ENCODE results near the gene DOK6.

DOK6 gene

DNA sequence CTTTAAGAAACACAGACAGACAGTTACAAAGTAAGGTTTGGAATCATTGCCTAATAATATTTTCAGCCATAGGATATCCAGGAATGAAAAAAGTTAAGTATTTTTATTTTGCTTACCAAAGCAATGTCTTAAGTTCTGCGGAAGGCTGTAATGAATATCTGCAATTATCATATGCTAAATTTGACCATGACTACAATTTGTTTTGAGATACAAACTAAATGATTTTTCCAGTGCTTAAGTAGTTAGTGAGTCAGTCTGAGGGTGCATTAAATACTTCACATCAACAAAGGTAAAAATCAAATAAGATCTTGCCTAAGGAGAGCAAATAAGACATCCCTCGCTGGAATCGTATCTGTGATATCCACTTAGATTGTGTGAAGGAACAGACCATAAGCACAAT lies 297.0 kb downstream of the DOK6 start:
- DNase-seq, result no peak

DNA sequence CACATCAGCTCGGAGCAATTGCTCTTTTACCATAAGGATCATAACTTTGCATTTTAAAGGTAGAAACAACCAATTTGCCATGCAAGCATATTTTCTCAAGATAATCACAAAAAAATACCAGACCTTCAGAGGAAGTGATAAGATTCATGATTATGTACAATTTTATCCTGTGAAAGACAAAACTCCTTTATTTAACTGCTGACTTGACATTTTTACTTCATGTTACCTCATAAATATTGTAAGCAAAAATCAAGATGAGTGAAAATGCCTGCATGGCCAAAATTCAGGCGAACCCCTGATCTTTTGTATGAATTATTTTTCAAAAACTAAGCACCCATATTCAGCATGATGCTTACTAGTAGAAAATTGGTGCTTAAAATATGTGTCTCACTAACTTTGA lies 300.6 kb downstream of the DOK6 start:
- DNase-seq, result no peak

DNA sequence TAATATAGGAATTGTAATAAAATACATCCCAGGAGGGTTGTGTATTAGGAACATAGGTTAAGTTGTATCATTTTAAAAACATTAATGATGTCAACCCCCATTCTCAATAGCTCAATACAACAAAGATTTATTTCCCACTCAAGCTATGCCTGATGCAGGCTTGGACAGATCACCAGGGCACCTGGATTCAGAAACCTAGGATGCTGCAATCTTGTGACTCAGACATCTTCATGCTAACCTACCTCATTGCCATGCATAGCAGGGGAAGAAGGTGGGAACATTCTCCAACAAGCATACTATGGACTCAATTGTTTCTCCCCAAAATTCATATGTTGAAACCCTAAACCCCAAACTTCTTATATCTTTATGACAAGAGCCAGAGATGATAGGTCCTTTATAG lies 302.8 kb downstream of the DOK6 start:
- no peak for DNase-seq

DNA sequence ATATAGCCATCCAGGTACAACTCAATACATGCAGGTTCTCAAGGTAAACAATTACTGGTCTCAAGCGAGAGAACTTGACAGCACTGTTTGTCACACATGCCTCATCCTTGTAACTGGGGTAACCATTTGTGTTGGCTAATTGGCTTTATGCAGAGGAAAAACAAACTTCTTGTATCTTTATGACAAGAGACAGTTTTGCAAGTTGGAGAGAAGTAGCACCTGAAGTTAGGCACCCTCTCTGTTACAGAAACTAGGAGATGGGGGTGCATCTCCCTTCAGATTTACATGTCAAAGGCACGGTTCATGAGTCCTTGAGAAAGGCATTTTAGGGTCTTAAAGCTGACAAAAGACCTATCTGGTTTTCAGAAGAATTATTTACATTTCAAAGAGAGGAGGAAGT lies 305.3 kb downstream of the DOK6 start:
- DNase-seq, result no peak

GRCh38 chr18:69708844-69709243 lies 308.2 kb downstream of the DOK6 start:
- DNase-seq, result no peak

DNA sequence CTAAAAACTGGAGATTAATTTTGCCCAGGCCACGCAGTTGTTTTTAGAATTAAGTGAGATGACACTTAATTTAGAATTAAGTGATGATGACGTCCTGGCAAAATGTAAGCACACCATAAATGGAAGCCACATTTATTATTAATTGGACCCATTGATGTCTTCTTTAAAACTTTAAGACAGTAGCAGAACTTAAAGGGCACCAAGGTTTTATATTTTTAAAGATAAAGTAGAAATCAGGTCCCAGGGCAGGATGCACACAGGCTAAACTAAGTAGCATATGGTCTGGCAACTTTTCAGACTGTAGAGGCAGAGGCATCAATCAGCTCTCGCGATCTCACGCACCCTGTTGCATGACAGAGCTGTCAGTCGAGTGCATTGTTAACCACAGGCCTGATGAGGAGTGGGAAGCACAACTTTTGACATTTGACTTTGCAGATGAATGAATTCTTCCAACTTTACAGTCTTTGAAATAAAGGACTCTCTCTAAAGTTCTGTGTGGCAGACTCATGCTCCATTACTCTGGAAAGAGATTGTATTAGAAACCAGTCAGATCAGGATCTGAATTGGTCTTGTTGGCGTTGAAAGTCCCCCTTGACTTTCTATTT lies 314.6 kb downstream of the DOK6 start:
- no peak for DNase-seq

- no peak for DNase-seq
Observed at GRCh38 chr18:69717586-69717985, 316.9 kb downstream of the DOK6 start.

DNA sequence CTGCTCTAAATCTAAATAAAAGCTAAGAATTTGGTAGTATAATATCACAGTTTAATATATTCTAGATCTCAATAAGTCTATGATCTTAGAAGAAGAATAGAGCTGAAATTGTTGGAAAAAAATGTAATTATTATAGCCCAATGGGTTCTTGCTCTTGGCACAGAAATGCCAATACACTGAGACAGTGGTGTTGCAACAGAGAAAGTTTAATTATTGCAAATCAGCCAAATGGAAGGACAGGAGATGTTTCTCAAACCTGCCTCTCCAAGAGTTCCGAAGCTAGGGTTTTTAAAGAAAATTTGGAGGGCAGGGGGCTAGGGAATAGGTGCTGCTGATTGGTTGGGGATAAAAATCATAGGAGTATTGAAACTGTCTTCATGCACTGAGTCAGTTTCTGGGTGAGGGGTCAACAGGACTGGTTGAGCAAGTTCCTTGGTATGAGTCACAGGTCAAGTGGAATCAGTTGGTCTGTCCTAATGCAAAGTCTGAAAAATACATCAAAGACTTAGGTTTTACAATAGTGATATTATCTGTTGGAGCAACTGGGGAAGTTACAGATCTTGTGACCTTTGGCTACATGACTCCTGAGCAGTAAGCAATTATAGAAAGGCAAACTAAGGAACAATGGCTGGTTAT lies 318.3 kb downstream of the DOK6 start:
- no peak for DNase-seq

DNA sequence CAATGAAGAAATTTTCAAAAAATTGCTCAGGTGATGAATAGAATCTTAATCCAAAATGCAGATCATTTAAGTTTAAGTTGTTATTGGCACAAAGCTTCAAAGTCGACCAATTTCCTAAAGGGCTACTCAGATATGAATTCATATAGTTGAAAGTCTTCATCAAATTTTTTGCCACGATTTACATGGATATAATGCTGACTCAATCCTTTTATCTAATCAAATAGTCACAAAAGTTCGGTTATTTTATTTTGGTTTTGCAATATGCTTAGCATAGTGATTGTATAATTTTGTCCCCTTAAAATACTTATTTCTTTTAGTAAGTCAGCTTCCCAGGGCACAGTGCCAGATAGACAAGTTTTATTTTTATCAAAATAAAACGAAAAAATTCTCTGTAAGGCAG lies 319.7 kb downstream of the DOK6 start:
- DNase-seq, result no peak

DNA sequence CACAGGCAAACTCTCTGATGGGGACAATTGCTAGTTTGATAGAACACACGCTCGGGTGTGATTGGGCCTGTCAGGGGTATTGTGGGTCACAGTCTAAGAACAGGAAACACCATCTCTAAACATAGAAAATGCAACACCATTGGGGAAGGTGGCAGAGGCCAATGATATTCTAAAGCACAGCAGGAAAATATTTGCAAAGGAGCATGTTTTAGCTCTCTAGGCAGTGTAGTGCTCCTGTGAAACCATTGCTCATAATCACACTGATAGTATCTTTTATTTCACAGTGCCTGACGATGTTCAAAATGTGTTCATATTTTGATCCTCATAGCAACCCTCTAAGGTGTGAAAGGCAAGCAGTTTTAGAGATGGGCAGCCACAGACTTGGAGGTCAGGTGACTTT lies 322.7 kb downstream of the DOK6 start:
- DNase-seq, result no peak

GRCh38 chr18:69725009-69725408 lies 324.3 kb downstream of the DOK6 start:
- no peak for DNase-seq

DNA sequence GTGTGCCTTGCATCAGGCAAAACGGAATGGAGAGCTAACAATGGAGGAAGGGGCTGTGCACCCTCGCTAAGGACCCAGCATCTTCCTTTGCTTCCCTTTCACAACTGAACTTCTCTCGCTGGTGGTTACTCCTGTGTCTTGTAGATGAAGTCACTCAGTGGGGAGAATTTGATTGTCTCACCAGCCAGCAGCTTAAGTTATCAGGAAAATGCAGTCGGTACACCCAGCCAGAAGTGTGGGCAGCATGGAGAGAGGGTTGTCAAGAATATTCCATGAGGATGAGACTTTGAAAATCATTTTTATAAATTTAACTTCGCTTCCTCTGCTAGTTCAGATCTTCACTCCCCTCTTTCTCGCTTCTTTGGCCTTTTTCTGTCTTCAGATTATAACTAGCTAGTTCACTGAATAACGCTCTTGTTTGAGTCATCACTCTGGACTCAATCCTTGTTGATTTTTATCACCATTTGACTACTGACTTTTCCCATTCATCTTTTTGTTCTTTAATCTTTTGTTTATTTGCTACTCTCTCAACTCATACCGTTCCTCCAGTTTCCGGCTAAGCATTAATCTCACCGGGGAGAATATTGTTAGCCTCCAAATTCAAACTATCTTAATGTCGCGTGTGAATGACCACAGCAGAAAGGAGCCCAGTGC lies 325.3 kb downstream of the DOK6 start:
- DNase-seq, result no peak

- no peak for DNase-seq
Observed at GRCh38 chr18:69727912-69728572, 327.4 kb downstream of the DOK6 start.

DNA sequence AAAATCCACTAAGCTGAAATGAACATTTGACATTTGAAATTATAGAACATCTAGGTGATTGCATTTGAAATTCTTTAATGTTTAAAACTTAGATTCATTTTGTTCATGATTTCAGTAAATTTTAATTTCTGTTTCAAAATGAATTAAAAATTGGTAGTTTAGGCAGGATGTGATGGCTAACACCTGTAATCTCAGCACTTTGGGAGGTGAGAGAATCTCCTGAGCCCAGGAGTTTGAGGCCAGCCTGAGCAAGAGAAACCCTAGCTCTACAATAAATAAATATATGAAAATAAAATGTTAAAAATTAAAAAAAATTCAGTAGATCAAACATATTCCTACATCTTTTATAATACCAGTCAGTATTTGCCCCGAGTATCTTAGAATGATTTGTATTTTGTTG lies 330.0 kb downstream of the DOK6 start:
- DNase-seq, result no peak

DNA sequence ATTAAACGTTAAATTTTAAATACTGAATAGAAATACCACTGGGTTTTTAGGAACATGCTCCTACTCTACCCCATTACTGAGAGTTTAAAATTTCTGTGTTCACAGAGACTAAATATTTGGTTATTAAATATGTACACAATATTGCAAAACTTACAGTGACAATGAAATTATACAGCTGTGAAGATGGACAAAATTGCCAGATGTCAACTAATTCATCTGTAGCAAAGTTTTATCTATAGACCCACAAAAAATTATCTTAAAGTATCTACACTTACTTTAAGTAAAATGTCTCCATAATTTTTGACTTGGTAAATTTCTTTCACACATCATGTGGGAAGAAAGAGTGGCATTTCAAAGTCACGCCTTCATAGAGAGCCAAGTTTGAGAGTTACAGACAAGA lies 333.8 kb downstream of the DOK6 start:
- no peak for DNase-seq

GRCh38 chr18:69736730-69737129 lies 336.0 kb downstream of the DOK6 start:
- no peak for DNase-seq

- DNase-seq, result no peak
Observed at GRCh38 chr18:69737851-69738250, 337.2 kb downstream of the DOK6 start.

- no peak for DNase-seq
Observed at GRCh38 chr18:69747388-69747787, 346.7 kb downstream of the DOK6 start.

- DNase-seq, result no peak
Observed at GRCh38 chr18:69752737-69753380, 352.2 kb downstream of the DOK6 start.

GRCh38 chr18:69754108-69754507 lies 353.4 kb downstream of the DOK6 start:
- DNase-seq, result no peak

- no peak for DNase-seq
Observed at GRCh38 chr18:69755041-69755440, 354.4 kb downstream of the DOK6 start.

GRCh38 chr18:69755856-69756496 lies 355.3 kb downstream of the DOK6 start:
- DNase-seq, result no peak

DNA sequence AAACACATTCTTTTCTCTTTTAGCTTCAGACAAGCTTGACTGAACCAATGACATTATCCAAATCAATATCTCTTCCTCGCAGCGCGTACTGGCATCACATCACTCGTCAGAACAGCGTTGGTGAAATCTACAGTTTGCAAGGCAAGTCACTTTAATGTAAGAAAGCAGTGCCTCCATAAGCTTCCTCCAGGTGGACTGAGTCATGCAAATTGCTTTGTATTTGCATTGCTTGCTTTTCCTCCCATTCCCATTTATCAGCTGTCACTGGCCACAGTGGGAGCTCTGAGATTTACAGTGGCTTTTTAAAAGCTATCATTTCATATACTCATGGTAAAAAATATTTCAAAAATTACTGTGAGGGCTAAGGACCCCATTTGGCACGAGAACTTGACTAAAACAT lies 357.0 kb downstream of the DOK6 start:
- DNase-seq, result no peak
